Tongue (tissue), 2 donors: Measurements from ENCODE around the gene GCC2. TPM values are rescaled to one million over a fixed set of nuclear protein-coding genes. Genes with fewer than 3 reads are reported as not detected.
A peak's percentile ranks its signal among the peaks of the same experiment; 100 is the strongest.
"Not testable (repeated sequence)": the region's sequence is repeated elsewhere in the genome, so short reads cannot be mapped to it uniquely, and the experiment has no call there.

ENCODE experiments used
- DNase-seq: peaks from one replicate; pipeline ENCODE4 v3.0.0-alpha.2; 2015
- total RNA-seq: library from RNA; depleted of rRNA; stranded (reverse); fragments of >200 nt; gene quantifications from one replicate; pipeline ENCODE4 v1.2.3, GENCODE V29; 2014

The GCC2 gene
- total RNA-seq, 1 donor from 2014 or later: 43.1 TPM

- DNase-seq: not testable (repeated sequence)
Observed at GRCh38 chr2:108524688-108525087, 75.7 kb downstream of the GCC2 start.

GRCh38 chr2:108525258-108525657 is 76.3 kb downstream of the GCC2 start:
- DNase-seq: not testable (repeated sequence)

GRCh38 chr2:108531674-108532055 is 82.7 kb downstream of the GCC2 start:
- DNase-seq: no peak

GRCh38 chr2:108533832-108534583 is 85.0 kb downstream of the GCC2 start, which contains the start of gene LIMS1:
Gene LIMS1, plus strand, starts transcription at chr2:108534470. Its CDS starts 93 bp downstream, at chr2:108534563.
- peak; percentile 95 for DNase-seq

- peak; percentile 67 for DNase-seq
Observed at GRCh38 chr2:108534584-108535356, 85.8 kb downstream of the GCC2 start.

- DNase-seq: peak; percentile 59
Observed at GRCh38 chr2:108535357-108535631, 86.3 kb downstream of the GCC2 start.

GRCh38 chr2:108536133-108536780 is 87.3 kb downstream of the GCC2 start:
- DNase-seq: no peak

GRCh38 chr2:108536911-108537310 is 87.9 kb downstream of the GCC2 start:
- no peak for DNase-seq

GRCh38 chr2:108538000-108538625 is 89.1 kb downstream of the GCC2 start:
- DNase-seq: no peak

GRCh38 chr2:108541451-108541850 is 92.4 kb downstream of the GCC2 start:
- DNase-seq: no peak

GRCh38 chr2:108542071-108542470 is 93.1 kb downstream of the GCC2 start:
- DNase-seq: peak; percentile 83

GRCh38 chr2:108547606-108548005 is 98.6 kb downstream of the GCC2 start:
- no peak for DNase-seq

GRCh38 chr2:108548208-108549003 is 99.4 kb downstream of the GCC2 start:
- peak; percentile 31 for DNase-seq

- no peak for DNase-seq
Observed at GRCh38 chr2:108552566-108552965, 103.6 kb downstream of the GCC2 start.

GRCh38 chr2:108553209-108553919 is 104.4 kb downstream of the GCC2 start:
- no peak for DNase-seq

GRCh38 chr2:108554528-108554927 is 105.5 kb downstream of the GCC2 start:
- DNase-seq: no peak

- DNase-seq: no peak
Observed at GRCh38 chr2:108555572-108555971, 106.6 kb downstream of the GCC2 start.

GRCh38 chr2:108556581-108556980 is 107.6 kb downstream of the GCC2 start:
- DNase-seq: not testable (repeated sequence)
